Right lobe of liver (tissue), 4 donors: ENCODE data around the gene DAGLA.

Experiments used
- POLR2A ChIP-seq: fragments of 450-650 bp; IDR thresholded peaks from one replicate; pipeline ENCODE4 v1.6.1; 2017; ENCODE audit warnings: antibody characterized with exemption, mild to moderate bottlenecking
- TF ChIP-seq, protein P1 (sequence below), 4 donors: fragments of 200-600 bp in 3 of 4; fragments of 450-650 bp in 1 of 4; IDR thresholded peaks; one replicate each; pipeline versions ENCODE4 v1.5.1 to v1.8.0; 2016 to 2022; ENCODE audit warnings: antibody characterized with exemption in 4 of 4, mild to moderate bottlenecking in 2 of 4
- donor health status: DM: no; HTN: no; CAD: no.
- donor health status: DM: no; HTN: no; CAD: no.
- donor health status: DM: no; HTN: yes; CAD: no.

GRCh38 chr11:61739966-61740365 is 59.8 kb downstream of the DAGLA start:
- no peak for TF ChIP-seq POLR2A
- TF ChIP-seq, protein P1, sequence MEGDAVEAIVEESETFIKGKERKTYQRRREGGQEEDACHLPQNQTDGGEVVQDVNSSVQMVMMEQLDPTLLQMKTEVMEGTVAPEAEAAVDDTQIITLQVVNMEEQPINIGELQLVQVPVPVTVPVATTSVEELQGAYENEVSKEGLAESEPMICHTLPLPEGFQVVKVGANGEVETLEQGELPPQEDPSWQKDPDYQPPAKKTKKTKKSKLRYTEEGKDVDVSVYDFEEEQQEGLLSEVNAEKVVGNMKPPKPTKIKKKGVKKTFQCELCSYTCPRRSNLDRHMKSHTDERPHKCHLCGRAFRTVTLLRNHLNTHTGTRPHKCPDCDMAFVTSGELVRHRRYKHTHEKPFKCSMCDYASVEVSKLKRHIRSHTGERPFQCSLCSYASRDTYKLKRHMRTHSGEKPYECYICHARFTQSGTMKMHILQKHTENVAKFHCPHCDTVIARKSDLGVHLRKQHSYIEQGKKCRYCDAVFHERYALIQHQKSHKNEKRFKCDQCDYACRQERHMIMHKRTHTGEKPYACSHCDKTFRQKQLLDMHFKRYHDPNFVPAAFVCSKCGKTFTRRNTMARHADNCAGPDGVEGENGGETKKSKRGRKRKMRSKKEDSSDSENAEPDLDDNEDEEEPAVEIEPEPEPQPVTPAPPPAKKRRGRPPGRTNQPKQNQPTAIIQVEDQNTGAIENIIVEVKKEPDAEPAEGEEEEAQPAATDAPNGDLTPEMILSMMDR (IDR thresholded peaks at IDR 0.05) = no peak
